ENCODE measurements around the gene RAI1. TPM values are rescaled to one million over a fixed set of nuclear protein-coding genes. Genes with fewer than 3 reads are reported as not detected.
A peak's percentile ranks its signal among the peaks of the same experiment; 100 is the strongest.

Gene RAI1
- total RNA-seq, 2 experiments from 2014 or later: 10.5 to 11.0 TPM

DNA sequence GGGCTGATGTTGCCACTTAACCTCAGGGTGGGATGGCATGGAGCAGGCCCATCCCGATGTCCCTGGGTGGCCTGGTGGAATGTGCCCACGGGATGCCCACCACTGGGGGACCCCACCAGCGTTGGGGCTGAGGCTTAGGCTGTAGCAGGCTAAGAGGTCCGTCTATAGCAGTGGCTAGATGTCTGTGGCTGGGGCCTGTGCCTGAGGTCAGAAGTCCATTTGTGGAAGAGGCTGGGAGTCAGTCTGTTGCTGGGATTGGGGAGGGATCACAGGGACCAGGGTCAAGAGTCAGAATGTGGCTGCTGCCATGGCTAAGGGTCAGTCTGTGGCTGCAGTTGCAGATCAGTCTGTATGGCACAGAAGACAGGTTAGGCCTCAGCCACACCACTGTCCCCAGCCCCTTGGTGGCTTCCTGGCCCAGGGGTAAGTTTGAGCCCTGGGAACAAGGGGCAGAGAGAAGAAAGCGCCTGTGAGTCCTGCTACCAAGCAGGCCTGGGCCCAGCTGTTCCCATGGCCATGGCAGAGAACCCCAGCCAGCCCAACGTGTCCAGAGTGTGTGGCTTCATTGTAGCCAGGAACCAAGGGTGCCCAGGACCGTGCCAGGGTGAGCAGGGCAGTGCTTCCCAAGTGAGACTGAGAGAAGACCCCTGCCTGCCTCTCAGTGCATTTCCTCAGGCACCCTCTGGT is 35.7 kb downstream of the RAI1 start:
- ChIA-PET POLR2A (no interaction called here), CTCF (no interaction called here)
- Mint-ChIP-seq H3K4me1 (ENCODE audit: low read depth) (peaks cover 13% of the 10 kb centered on the region), H3K9me3 (no peaks in the 10 kb centered on the region), H3K27ac (no peak overlapping the region), H3K36me3 (no peaks in the 10 kb centered on the region), H3K4me3 (no peak overlapping the region), H3K27me3 (peaks cover 10% of the 10 kb centered on the region)
- intact Hi-C loops (cut with micrococcal nuclease): no loop called here
- no peak for DNase-seq

DNA sequence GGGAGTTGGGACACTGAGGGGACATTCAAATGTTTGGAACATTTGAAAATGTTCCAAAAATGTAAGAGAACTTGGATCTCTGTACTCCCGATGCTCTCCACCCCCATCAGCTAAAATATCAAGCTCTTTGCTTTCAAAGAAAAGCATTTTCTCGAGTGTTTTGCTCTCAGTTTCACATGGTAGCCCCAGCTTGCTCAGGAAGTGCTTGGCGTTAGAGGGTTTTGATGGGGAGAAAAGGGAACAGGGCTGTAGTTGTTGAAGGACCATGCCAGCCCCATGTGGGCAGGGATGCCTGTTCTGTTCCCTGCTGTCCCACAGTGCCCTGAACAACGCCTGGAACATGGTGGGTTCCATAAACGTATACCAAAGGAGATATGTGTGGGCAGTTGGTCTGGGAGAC is 37.0 kb downstream of the RAI1 start:
- no peak for DNase-seq
- peaks cover 16% of the 10 kb centered on the region for H3K4me1 Mint-ChIP-seq (ENCODE audit: low read depth)

DNA sequence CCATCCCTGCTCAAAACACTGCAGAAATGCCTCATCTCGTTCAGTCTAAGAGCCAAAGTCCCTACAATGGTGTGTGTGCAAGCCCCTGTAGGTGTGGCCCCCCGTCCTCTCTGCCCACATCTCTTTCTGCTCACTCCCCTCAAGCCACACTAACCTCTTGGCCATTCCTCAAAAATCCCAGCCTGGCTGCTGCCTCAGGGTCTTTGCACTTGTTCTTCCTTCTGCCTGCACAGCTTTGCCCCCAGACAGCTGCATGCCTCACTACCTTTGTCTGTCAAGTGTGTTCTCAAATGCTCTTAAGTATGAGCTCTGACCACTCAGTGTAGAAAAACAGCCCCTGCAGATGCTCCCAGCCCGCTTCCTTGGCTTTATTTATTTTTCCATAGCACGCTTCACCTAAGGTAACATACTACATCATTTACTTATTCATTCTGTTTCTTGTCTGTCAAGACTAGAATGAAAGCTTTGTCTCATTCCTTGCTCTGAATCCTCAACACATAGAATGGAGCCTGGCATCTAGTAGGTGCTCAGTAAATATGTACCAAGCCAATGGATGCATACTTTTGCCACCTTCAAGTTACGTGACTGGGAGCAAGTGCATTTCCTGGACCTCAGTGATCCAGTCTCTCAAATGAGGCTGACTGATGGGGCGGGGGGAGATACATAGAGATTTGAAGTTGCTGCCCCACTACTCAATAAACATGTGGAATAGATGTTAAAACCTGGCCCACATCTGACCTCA is 38.1 kb downstream of the RAI1 start:
- Mint-ChIP-seq H3K9me3 (no peaks in the 10 kb centered on the region), H3K4me3 (no peak overlapping the region), H3K4me1 (ENCODE audit: low read depth) (peaks cover 22% of the 10 kb centered on the region), H3K36me3 (no peaks in the 10 kb centered on the region), H3K27me3 (peaks cover 25% of the 10 kb centered on the region), H3K27ac (no peak overlapping the region)
- ChIA-PET CTCF (no interaction called here), POLR2A (no interaction called here)
- intact Hi-C loops (cut with micrococcal nuclease): no loop called here
- DNase-seq: no peak

More for the DNA sequence above, 37.0 kb downstream of the RAI1 start:
- intact Hi-C loops (cut with micrococcal nuclease): no loop called here
- Mint-ChIP-seq H3K36me3 (no peaks in the 10 kb centered on the region), H3K27me3 (peaks cover 20% of the 10 kb centered on the region), H3K4me3 (no peak overlapping the region), H3K27ac (no peak overlapping the region), H3K9me3 (no peaks in the 10 kb centered on the region)
- CTCF ChIA-PET: no interaction called here
- POLR2A ChIA-PET: no interaction called here

DNA sequence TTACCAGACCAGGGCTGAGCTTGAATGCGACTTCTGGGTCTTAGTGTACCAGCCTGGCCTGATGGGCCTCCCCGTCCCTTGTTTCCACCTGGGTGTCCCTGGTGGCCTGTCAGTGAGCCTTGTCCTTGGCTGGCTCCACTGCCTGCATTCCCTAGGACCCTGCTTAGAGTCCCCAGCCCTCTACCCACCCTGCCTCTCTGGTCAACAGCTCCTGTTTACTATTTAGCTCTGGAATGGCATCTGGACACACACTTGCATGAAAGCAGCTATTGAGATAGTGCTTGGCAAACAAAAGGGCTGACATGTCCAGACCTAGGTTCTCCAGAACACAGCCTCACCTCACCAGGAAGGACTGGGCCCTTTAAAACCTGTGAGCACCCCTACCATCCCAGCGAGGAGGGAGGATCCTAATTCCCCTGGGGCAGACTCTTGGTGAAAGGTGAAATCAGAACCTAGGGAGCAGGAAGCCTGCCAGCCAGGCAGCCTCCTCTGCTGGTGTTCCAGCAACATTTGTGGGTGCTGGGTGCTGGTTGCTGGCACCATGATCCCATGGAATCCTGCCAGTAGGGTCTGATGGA is 38.8 kb downstream of the RAI1 start:
- intact Hi-C loops (cut with micrococcal nuclease): no loop called here
- POLR2A ChIA-PET: no interaction called here

DNA sequence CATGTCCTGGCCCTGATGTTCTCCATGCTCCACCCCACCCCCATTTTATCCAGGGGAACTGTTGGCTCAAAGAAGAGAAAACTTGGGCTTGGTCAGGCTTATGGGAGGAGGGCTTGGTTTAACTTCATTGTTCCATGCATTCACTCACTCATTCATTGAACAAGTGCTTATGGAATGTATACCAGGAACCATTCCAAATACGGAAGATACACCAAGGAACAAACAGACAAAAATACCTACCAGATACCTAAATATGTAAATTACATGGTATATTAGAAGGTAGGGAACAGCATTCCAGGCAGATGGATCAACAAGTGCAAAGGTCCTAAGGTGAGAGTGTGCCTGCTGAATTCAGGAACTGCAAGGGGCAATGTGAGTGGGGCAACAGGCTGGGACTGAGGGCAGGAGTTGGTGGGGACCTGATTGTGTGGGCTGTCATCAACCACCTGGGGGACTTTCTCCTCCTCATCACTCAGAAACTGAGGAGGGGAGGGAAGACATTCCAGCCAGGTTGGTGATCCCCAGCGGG is 39.9 kb downstream of the RAI1 start:
- Mint-ChIP-seq H3K4me3 (no peak overlapping the region), H3K9me3 (no peaks in the 10 kb centered on the region), H3K27ac (no peak overlapping the region), H3K4me1 (ENCODE audit: low read depth) (peaks cover 27% of the 10 kb centered on the region), H3K36me3 (no peaks in the 10 kb centered on the region), H3K27me3 (peaks cover 25% of the 10 kb centered on the region)
- DNase-seq: no peak
- ChIA-PET CTCF (no interaction called here), POLR2A (no interaction called here)
- intact Hi-C loops (cut with micrococcal nuclease): no loop called here

More for the DNA sequence above, 38.8 kb downstream of the RAI1 start:
- H3K27me3 Mint-ChIP-seq: peaks cover 25% of the 10 kb centered on the region
- H3K4me1 Mint-ChIP-seq (ENCODE audit: low read depth): peaks cover 25% of the 10 kb centered on the region
- no peaks in the 10 kb centered on the region for H3K9me3 Mint-ChIP-seq
- no peaks in the 10 kb centered on the region for H3K36me3 Mint-ChIP-seq
- H3K27ac Mint-ChIP-seq: no peak overlapping the region
- CTCF ChIA-PET: no interaction called here
- H3K4me3 Mint-ChIP-seq: no peak overlapping the region
- no peak for DNase-seq

DNA sequence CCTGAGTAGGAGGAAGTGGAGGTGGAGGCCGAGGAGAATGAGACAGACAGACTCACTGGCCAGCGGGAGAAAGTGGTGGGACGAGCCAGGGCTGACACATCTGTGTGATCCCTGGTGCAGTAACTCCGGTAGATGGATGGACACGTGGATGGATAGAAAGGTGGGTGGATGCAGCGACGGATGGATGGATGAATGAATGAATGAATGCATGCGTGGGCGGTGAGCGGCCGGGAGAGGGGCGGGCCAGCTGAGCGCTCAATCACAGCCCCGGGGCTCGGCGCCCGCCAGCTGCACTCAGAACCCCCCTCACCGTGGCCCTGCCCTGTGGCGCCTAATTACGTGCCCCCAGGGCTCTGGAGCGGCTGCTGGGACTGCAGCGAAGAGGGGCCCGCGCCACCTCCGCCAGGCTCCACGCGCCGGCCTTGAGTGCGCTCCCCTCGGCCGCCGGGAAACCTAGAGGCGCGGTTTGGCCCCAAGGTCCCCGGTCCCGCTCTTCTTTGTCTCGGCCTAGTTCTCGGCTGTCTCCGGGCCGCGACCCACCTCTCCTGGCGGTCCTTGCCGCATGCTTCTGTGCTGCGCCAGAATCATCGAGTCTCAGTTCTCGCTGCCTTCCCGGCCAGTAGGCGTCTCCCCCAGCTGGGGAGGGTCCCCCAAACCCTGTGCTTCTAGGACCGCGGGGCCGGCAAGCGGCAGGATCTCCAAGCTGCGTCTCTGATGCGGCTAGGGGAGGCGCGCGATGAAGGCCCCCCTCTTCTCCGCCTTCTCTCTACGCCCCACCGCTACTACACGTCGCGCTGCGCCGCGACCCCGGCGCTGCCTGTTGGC is 41.0 kb downstream of the RAI1 start:
- Mint-ChIP-seq H3K27ac (no peak overlapping the region), H3K36me3 (no peaks in the 10 kb centered on the region), H3K9me3 (no peaks in the 10 kb centered on the region), H3K4me3 (peak overlapping the region; percentile 56), H3K27me3 (peaks cover 25% of the 10 kb centered on the region), H3K4me1 (ENCODE audit: low read depth) (peaks cover 27% of the 10 kb centered on the region)
- intact Hi-C loops (cut with micrococcal nuclease): no loop called here
- CTCF ChIA-PET: interaction anchor here (2.0 kb wide), 1 partner anchor 197 kb away, joined by 6 read pairs; no protein-coding TSS in a partner anchor
- POLR2A ChIA-PET: no interaction called here
- DNase-seq: no peak

DNA sequence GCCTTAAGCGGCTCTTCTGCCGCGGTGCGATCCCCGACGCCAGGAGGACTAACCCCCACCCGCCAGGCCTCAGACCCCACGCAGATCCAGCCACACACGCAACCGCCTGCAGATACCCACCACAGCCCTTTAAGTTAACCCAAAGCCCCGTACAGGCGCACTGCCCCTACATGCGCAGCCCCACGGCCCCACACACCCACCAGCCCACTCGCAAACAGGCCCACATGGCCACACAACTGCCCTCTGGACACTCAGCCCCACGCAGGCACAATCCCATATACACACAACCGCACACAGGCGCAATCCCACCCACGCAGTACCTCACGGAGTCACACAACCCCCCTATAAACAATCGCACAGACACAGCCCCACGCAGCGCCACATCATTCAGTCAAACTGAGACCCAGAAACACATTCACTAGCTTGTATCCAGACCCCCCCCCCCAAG is 41.7 kb downstream of the RAI1 start:
- Mint-ChIP-seq H3K9me3 (no peaks in the 10 kb centered on the region), H3K27ac (no peak overlapping the region), H3K4me3 (peak overlapping the region; percentile 56), H3K36me3 (no peaks in the 10 kb centered on the region), H3K4me1 (ENCODE audit: low read depth) (peaks cover 27% of the 10 kb centered on the region), H3K27me3 (peaks cover 25% of the 10 kb centered on the region)
- no peak for DNase-seq
- intact Hi-C loops (cut with micrococcal nuclease): no loop called here
- ChIA-PET CTCF (interaction anchor here (2.0 kb wide), 1 partner anchor 196 kb away, joined by 6 read pairs; no protein-coding TSS in a partner anchor), POLR2A (no interaction called here)

DNA sequence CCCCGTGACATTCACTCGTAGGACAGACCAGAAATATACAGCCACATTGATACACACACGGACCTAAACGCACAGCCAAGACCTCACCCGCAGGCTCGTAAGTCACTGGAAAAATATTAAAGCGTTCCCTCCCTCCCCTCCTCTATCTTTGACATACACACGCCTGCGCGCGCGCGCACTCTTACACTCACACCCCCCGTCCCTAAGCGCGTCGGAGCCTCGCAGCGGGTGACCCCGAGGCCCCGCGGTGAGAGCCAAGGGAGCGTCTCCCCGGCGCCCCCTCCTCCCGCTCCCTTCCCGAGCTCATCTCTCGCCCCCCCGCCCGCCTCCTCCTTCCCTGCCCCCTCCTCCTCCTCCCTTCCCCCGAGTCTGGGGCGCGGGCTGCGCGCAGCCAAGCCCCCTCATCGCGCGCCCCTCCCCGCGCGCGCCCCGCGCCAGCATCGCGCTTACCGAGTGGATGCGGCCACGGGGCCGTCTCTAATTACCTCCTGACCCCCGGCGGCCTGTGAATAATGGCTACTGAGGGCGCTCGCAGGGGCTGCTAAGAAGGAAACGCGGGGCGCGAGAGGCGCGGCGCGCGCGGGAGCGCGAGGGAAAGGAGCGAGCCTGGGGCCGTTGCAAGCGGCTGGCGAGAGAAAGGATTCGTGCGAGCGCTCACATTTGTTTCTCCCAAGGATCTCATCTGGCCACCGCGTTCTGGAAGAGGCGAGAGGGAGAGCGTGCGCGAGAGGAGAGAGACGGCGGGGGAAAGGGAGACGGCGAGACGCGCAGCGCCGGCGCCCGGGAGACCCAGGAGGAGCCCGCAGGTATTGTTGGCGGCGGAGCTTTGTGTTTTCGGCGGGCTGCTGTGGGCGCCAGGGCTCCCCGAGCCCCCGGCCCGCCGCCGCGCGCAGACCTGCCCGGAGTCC is 42.4 kb downstream of the RAI1 start:
- POLR2A ChIA-PET: no interaction called here
- peak; percentile 42 for DNase-seq
- H3K9me3 Mint-ChIP-seq: no peaks in the 10 kb centered on the region
- H3K27ac Mint-ChIP-seq: no peak overlapping the region
- H3K27me3 Mint-ChIP-seq: peaks cover 25% of the 10 kb centered on the region
- peak overlapping the region; percentile 77 for H3K4me3 Mint-ChIP-seq
- H3K4me1 Mint-ChIP-seq (ENCODE audit: low read depth): peaks cover 24% of the 10 kb centered on the region
- no peaks in the 10 kb centered on the region for H3K36me3 Mint-ChIP-seq
- CTCF ChIA-PET: interaction anchor here (2.0 kb wide), 1 partner anchor 195 kb away, joined by 6 read pairs; no protein-coding TSS in a partner anchor
- intact Hi-C loops (cut with micrococcal nuclease): no loop called here

DNA sequence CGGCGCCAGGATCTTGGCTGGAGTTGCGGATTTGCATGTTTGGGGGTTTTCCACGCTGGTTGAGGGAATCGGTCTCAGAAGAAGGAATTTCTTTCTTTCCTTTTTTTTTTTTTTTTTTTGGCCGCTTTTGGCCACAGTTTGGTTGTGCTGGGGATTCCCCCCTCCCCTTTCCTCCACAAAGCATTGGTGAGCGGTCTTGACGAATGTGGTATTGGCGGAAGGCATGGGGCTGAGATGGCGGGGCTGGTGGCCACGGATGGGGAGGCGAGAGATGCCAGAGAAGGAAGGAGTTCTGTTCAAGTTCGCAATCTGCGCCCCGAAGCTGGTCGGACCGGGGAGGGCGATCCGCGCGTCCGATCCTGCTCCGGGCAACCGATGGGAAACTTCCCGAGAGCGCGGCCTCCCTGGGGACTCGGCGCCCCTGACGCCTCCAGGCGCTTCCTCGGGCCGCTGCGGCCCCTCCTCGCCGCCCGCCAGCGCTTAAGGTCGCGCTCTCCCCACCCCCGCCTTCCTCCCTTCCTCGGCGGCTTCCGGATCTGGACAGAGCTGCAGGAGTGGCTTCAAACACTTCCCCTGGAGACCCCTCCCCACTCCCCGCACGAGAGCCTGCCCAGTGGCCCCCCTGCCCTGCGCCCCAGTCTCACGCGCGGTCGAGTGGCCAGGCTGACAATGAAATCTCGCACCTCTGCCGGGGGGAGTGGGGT is 43.2 kb downstream of the RAI1 start:
- Mint-ChIP-seq H3K36me3 (no peaks in the 10 kb centered on the region), H3K4me1 (ENCODE audit: low read depth) (peaks cover 24% of the 10 kb centered on the region)
- intact Hi-C loops (cut with micrococcal nuclease): loop anchor here (5.0 kb wide), 2 partner anchors 58 to 133 kb away; no protein-coding TSS in a partner anchor

DNA sequence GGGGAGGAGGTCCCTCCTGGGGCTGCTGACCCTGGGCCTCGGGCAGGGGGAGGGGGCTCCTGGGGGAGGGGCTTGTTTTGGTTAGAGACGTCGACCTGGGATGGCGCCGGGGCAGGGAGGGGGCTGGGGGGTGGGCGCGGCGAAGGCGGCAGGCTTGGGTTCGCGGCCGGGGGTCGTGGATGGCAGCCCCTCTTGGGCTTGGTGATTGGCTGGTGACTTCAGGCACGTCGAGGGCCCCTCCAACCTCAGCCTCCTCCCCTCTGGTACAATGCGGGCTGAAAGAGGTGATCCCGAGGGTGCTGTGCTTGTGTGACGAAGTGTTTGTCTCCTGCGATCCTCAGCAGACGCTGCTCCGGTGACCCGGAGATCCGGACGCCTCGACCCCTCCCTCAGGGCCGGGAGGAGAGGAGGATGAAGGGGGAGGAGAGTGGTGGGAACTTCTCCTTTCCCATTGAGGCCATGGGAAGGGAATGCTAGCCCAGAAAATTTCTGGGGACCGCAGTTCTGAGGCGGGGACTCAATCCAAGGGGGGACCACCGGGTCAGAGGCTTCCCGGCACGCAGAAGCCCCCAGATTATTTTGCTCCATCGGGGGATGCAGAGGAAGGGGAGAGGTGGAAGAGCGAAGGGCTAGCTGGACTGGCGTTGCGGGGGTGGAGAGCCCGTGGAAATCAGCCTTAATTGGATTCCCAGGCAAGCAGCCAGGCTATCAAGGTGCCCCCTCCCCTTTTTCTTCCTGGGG is 43.9 kb downstream of the RAI1 start:
- ChIA-PET POLR2A (no interaction called here), CTCF (no interaction called here)
- Mint-ChIP-seq H3K36me3 (no peaks in the 10 kb centered on the region), H3K4me1 (ENCODE audit: low read depth) (peaks cover 24% of the 10 kb centered on the region), H3K27me3 (peaks cover 25% of the 10 kb centered on the region), H3K4me3 (peak overlapping the region; percentile 16), H3K9me3 (no peaks in the 10 kb centered on the region), H3K27ac (no peak overlapping the region)
- no peak for DNase-seq
- intact Hi-C loops (cut with micrococcal nuclease): loop anchor here (5.0 kb wide), 2 partner anchors 57 to 132 kb away; no protein-coding TSS in a partner anchor

More for the DNA sequence above, 43.2 kb downstream of the RAI1 start:
- peaks cover 25% of the 10 kb centered on the region for H3K27me3 Mint-ChIP-seq
- CTCF ChIA-PET: interaction anchor here (2.0 kb wide), 1 partner anchor 194 kb away, joined by 6 read pairs; no protein-coding TSS in a partner anchor
- peak overlapping the region; percentile 62 for H3K4me3 Mint-ChIP-seq
- no peak overlapping the region for H3K27ac Mint-ChIP-seq
- POLR2A ChIA-PET: no interaction called here
- DNase-seq: peak; percentile 40
- H3K9me3 Mint-ChIP-seq: no peaks in the 10 kb centered on the region

Data from activated CD4-positive, alpha-beta memory T cell treated with anti-CD3 and anti-CD28 coated beads for 36 hours (primary cell).